ENCODE data around the gene RIMOC1.

RIMOC1 gene, protein sequence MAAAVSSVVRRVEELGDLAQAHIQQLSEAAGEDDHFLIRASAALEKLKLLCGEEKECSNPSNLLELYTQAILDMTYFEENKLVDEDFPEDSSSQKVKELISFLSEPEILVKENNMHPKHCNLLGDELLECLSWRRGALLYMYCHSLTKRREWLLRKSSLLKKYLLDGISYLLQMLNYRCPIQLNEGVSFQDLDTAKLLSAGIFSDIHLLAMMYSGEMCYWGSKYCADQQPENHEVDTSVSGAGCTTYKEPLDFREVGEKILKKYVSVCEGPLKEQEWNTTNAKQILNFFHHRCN

DNA sequence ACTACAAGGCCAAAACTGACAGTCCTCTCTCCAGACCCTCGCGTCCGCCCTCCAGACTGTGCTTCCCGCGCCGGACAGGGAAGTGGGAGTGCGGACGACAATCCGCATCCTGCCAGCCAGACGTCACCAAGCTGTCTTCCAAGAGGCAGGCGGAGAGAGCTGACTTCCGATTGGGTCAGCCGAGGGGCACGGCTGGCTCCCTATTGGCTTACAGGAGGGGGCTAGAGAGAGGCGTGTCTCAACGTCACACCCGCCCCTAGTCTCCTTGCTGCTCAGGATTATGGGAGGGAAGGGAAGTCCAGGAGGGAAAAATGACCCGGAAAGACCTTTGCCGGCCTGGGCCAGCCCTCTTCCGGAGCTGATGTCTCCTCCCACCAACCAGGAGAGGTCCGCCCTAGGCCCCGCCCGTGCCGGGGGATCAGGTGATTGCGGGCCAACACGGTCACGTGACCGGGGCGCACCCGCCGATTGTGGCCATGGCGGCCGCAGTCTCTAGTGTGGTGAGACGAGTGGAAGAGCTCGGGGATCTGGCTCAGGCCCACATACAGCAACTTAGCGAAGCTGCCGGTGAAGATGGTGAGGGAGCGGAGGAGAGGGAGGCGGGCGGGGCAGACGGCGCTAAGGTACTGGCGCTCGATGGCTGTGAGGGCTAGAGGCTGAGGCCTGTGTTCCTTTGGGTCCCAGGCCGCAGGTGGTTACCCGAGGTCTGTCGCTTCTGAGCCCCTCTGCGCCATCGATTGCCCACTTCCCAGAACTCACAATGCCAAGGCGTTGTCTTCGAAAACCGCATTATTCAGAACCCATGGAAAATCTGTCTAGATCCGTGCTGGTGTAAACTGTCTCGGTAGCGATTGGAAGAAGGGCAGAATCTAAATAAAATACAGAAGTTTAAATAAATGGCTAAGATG is at the start of gene RIMOC1:
Gene RIMOC1 (plus strand): TSS at position 453 of the 908 bp plus-strand sequence. CDS start 24 bp downstream, at position 477.
- Histone ChIP-seq H3K9me3 (ENCODE audit: control insufficient read depth, insufficient read depth, low read depth, low read length) (no peaks in the 10 kb centered on the region), H3K4me3 (ENCODE audit: low read depth, low read length) (peak within 1 kb of the TSS; percentile 97), H3K4me1 (ENCODE audit: control insufficient read depth, insufficient read depth, low read length) (peaks cover 4% of the 10 kb centered on the region), H3K27ac (ENCODE audit: extremely low read depth, low read depth, low read length) (peak within 1 kb of the TSS; percentile 58; the same call in 1 of the 2 replicates), H3K36me3 (ENCODE audit: control insufficient read depth in 2 of 2, insufficient read depth in 1 of 2, low read length in 2 of 2) (peaks cover 19 to 34% of the 10 kb centered on the region in 2 experiments)
- POLR2A ChIA-PET = interaction anchor here (0.8 to 2.5 kb wide), 16 partner anchors 12 to 1579 kb away, joined by 3 to 30 read pairs (median 4); partner anchors contain the start of genes FBXO4, GHR, OXCT1 and TMEM267
- CTCF ChIA-PET = interaction anchor here (0.6 to 1.2 kb wide), 3 partner anchors 19 to 907 kb away, joined by 3 to 6 read pairs (median 4); partner anchors contain the start of genes FBXO4 and SELENOP
- no peak for TF ChIP-seq ZNF302 (tag by site-specific recombination; IDR thresholded peaks at IDR 0.05; ENCODE audit: low read depth)
- no peak for TF ChIP-seq ZNF626 (tag by site-specific recombination; IDR thresholded peaks at IDR 0.05)
- peak; percentile 88 for TF ChIP-seq SP7 (tag by site-specific recombination; IDR thresholded peaks at IDR 0.05)
- no peak for TF ChIP-seq ZNF624 (tag by site-specific recombination; IDR thresholded peaks at IDR 0.05)
- no peak for TF ChIP-seq ZNF248 (tag by site-specific recombination; IDR thresholded peaks at IDR 0.05)
- TF ChIP-seq ZBTB17 (tag by site-specific recombination; IDR thresholded peaks at IDR 0.05) = peak; percentile 99
- TF ChIP-seq, protein P1, sequence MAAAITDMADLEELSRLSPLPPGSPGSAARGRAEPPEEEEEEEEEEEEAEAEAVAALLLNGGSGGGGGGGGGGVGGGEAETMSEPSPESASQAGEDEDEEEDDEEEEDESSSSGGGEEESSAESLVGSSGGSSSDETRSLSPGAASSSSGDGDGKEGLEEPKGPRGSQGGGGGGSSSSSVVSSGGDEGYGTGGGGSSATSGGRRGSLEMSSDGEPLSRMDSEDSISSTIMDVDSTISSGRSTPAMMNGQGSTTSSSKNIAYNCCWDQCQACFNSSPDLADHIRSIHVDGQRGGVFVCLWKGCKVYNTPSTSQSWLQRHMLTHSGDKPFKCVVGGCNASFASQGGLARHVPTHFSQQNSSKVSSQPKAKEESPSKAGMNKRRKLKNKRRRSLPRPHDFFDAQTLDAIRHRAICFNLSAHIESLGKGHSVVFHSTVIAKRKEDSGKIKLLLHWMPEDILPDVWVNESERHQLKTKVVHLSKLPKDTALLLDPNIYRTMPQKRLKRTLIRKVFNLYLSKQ (tag by site-specific recombination; IDR thresholded peaks at IDR 0.05; ENCODE audit: borderline replicate concordance) = peak; percentile 9; the same call in 1 of the 2 replicates
- TF ChIP-seq KLF7 (tag by site-specific recombination; IDR thresholded peaks at IDR 0.05; ENCODE audit: borderline replicate concordance) = peak; percentile 96
- TF ChIP-seq ZBTB20 (tag by site-specific recombination; IDR thresholded peaks at IDR 0.05) = peak; percentile 23; the same call in 1 of the 2 replicates
- TF ChIP-seq, protein P2, sequence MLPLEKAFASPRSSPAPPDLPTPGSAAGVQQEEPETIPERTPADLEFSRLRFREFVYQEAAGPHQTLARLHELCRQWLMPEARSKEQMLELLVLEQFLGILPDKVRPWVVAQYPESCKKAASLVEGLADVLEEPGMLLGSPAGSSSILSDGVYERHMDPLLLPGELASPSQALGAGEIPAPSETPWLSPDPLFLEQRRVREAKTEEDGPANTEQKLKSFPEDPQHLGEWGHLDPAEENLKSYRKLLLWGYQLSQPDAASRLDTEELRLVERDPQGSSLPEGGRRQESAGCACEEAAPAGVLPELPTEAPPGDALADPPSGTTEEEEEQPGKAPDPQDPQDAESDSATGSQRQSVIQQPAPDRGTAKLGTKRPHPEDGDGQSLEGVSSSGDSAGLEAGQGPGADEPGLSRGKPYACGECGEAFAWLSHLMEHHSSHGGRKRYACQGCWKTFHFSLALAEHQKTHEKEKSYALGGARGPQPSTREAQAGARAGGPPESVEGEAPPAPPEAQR (tag by site-specific recombination; IDR thresholded peaks at IDR 0.05) = 0 out of 2 replicates have a peak, but pooled peaks have one; percentile 39
- TF ChIP-seq ZNF571 (tag by site-specific recombination; IDR thresholded peaks at IDR 0.05) = no peak
- peak; percentile 98 for TF ChIP-seq BCL11B (tag by site-specific recombination; IDR thresholded peaks at IDR 0.05; ENCODE audit: low read depth)
- TF ChIP-seq ZNF146 (tag by site-specific recombination; IDR thresholded peaks at IDR 0.05) = peak; percentile 54; the same call in 1 of the 2 replicates
- TF ChIP-seq, protein P3, sequence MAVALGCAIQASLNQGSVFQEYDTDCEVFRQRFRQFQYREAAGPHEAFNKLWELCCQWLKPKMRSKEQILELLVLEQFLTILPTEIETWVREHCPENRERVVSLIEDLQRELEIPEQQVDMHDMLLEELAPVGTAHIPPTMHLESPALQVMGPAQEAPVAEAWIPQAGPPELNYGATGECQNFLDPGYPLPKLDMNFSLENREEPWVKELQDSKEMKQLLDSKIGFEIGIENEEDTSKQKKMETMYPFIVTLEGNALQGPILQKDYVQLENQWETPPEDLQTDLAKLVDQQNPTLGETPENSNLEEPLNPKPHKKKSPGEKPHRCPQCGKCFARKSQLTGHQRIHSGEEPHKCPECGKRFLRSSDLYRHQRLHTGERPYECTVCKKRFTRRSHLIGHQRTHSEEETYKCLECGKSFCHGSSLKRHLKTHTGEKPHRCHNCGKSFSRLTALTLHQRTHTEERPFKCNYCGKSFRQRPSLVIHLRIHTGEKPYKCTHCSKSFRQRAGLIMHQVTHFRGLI (tag by site-specific recombination; IDR thresholded peaks at IDR 0.05) = peak; percentile 78; the same call in 1 of the 2 replicates
- TF ChIP-seq, protein P4, sequence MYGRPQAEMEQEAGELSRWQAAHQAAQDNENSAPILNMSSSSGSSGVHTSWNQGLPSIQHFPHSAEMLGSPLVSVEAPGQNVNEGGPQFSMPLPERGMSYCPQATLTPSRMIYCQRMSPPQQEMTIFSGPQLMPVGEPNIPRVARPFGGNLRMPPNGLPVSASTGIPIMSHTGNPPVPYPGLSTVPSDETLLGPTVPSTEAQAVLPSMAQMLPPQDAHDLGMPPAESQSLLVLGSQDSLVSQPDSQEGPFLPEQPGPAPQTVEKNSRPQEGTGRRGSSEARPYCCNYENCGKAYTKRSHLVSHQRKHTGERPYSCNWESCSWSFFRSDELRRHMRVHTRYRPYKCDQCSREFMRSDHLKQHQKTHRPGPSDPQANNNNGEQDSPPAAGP (tag by site-specific recombination; IDR thresholded peaks at IDR 0.05) = peak; percentile 95
- TF ChIP-seq ZNF350 (tag by site-specific recombination; IDR thresholded peaks at IDR 0.05) = no peak
- TF ChIP-seq, protein P5, sequence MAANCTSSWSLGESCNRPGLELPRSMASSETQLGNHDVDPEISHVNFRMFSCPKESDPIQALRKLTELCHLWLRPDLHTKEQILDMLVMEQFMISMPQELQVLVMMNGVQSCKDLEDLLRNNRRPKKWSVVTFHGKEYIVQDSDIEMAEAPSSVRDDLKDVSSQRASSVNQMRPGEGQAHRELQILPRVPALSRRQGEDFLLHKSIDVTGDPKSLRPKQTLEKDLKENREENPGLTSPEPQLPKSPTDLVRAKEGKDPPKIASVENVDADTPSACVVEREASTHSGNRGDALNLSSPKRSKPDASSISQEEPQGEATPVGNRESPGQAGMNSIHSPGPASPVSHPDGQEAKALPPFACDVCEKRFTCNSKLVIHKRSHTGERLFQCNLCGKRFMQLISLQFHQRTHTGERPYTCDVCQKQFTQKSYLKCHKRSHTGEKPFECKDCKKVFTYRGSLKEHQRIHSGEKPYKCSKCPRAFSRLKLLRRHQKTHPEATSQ (tag by site-specific recombination; IDR thresholded peaks at IDR 0.05) = peak; percentile 92; the same call in 1 of the 2 replicates
- TF ChIP-seq HOXA7 (CRISPR knock-in tag; IDR thresholded peaks at IDR 0.05; ENCODE audit: borderline replicate concordance) = no peak
- peak; percentile 60; the same call in 1 of the 2 replicates for TF ChIP-seq HOXD13 (CRISPR knock-in tag; IDR thresholded peaks at IDR 0.05; ENCODE audit: borderline replicate concordance)
- no peak for TF ChIP-seq ZNF140 (tag by site-specific recombination; IDR thresholded peaks at IDR 0.05)
- TF ChIP-seq ZNF391 (tag by site-specific recombination; IDR thresholded peaks at IDR 0.05; ENCODE audit: borderline replicate concordance, low read depth) = peak; percentile 77; the same call in 1 of the 2 replicates
- peak; percentile 89 for TF ChIP-seq ZNF324 (tag by site-specific recombination; IDR thresholded peaks at IDR 0.05)
- no peak for TF ChIP-seq ZNF707 (tag by site-specific recombination; IDR thresholded peaks at IDR 0.05)
- TF ChIP-seq, protein P6, sequence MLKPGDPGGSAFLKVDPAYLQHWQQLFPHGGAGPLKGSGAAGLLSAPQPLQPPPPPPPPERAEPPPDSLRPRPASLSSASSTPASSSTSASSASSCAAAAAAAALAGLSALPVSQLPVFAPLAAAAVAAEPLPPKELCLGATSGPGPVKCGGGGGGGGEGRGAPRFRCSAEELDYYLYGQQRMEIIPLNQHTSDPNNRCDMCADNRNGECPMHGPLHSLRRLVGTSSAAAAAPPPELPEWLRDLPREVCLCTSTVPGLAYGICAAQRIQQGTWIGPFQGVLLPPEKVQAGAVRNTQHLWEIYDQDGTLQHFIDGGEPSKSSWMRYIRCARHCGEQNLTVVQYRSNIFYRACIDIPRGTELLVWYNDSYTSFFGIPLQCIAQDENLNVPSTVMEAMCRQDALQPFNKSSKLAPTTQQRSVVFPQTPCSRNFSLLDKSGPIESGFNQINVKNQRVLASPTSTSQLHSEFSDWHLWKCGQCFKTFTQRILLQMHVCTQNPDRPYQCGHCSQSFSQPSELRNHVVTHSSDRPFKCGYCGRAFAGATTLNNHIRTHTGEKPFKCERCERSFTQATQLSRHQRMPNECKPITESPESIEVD (tag by site-specific recombination; IDR thresholded peaks at IDR 0.05) = no peak
- TF ChIP-seq ZNF214 (tag by site-specific recombination; IDR thresholded peaks at IDR 0.05; ENCODE audit: borderline replicate concordance) = no peak
- TF ChIP-seq ZNF501 (tag by site-specific recombination; IDR thresholded peaks at IDR 0.05) = peak; percentile 97
- peak; percentile 6; the same call in 1 of the 2 replicates for TF ChIP-seq ZNF654 (tag by site-specific recombination; IDR thresholded peaks at IDR 0.05; ENCODE audit: low read depth)
